ENCODE data around the gene IFITM2.
"Not testable (repeated sequence)": the region's sequence is repeated elsewhere in the genome, so short reads cannot be mapped to it uniquely, and the experiment has no call there.

IFITM2 gene

GRCh38 chr11:350033-350722, 42.6 kb downstream of the IFITM2 start:
- DNase-seq, result not testable (repeated sequence)

- no peak for DNase-seq
These were observed 43.2 kb downstream of the IFITM2 start for GRCh38 chr11:350723-351255.

- no peak for DNase-seq
These were observed 43.8 kb downstream of the IFITM2 start for GRCh38 chr11:351411-351810.

GRCh38 chr11:352456-353031, 44.9 kb downstream of the IFITM2 start:
- no peak for DNase-seq

GRCh38 chr11:353179-353873, 45.7 kb downstream of the IFITM2 start:
- DNase-seq, result no peak

GRCh38 chr11:355581-356458, 48.2 kb downstream of the IFITM2 start:
- DNase-seq, result peak; percentile 5

GRCh38 chr11:356610-357009, 49.0 kb downstream of the IFITM2 start:
- DNase-seq, result no peak

- DNase-seq, result no peak
These were observed 50.0 kb downstream of the IFITM2 start for GRCh38 chr11:357582-357981.

- DNase-seq, result no peak
These were observed 50.6 kb downstream of the IFITM2 start for GRCh38 chr11:358129-358800.
